ENCODE data around the gene CBR3.

DNA sequence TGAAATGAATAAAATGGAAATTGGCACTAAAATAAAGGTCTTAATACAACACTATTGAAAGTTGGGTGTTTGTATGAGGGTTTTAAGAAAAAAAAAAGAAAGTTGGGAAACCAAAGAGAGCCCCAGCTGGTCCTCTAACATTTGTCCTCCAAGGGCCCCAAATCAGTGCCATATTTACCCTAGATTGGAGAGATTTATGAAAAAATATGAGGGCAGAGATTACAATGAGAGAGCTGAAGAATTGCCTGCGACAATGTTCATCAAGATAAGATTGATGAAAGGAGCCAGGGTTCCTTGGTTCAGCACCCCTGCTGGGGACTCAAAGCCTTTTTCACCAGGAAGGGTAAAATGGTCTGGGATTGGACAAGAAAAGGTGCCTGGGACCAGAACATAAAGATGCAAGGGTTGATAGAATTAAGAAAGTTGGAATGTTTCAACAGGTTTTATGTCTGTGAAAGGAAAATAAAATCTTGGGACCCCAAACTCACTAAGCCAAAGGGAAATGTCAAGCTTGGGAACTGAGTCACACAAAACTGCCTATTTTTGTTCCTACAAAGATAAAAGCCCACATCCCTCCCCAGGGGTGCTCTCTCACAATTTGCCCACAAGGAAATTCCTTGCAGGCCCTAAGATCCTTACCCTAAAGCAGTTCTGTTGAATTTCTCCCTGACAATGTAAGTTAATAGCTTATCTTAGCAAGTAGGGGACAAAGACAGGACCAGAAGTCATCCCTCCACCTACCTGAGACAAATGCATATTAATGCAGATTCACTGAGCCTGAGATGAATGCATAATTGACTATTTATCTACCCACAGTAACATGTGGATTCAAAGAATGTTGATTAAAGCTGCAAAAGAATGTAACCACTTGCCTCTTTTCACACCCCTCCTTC is 38.2 kb upstream of the CBR3 start:
- TF ChIP-seq EP300 (IDR thresholded peaks at IDR 0.05): no peak
- TF ChIP-seq, protein P1, sequence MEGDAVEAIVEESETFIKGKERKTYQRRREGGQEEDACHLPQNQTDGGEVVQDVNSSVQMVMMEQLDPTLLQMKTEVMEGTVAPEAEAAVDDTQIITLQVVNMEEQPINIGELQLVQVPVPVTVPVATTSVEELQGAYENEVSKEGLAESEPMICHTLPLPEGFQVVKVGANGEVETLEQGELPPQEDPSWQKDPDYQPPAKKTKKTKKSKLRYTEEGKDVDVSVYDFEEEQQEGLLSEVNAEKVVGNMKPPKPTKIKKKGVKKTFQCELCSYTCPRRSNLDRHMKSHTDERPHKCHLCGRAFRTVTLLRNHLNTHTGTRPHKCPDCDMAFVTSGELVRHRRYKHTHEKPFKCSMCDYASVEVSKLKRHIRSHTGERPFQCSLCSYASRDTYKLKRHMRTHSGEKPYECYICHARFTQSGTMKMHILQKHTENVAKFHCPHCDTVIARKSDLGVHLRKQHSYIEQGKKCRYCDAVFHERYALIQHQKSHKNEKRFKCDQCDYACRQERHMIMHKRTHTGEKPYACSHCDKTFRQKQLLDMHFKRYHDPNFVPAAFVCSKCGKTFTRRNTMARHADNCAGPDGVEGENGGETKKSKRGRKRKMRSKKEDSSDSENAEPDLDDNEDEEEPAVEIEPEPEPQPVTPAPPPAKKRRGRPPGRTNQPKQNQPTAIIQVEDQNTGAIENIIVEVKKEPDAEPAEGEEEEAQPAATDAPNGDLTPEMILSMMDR (IDR thresholded peaks at IDR 0.05): no peak
